Endothelial cell of umbilical vein (primary cell): ENCODE results near the gene ZFYVE16. TPM values are rescaled to one million over a fixed set of nuclear protein-coding genes. Genes with fewer than 3 reads are reported as not detected.

Experiments
- BruUV-seq: library from RNA; stranded (reverse); fragments of 400-500 nt; replicated peaks from 2 replicates; lab custom pipeline; 2021; lab: Mats Ljungman, UMichigan
- CTCF ChIA-PET: fragments of 300-600, 350-600 bp; sonication (Branson Sonifier 250); formaldehyde crosslinking; loops from one replicate; lab custom pipeline; 2021; ENCODE audit warnings: antibody characterized with exemption, inconsistent platforms; lab: Charles Lee
- POLR2A ChIA-PET: fragments of 300-600, 350-600 bp; sonication (Branson Sonifier 250); formaldehyde crosslinking; loops from one replicate; lab custom pipeline; 2021; ENCODE audit warnings: antibody characterized with exemption, inconsistent platforms; lab: Charles Lee
- DNase-seq: peaks from one replicate; pipeline ENCODE4 v3.0.0-alpha.2; 2011; ENCODE audit warnings: low read depth, low spot score
- FAIRE-seq: peaks from 2 replicates; lab custom pipeline; 2011; peaks lifted over from hg19 to GRCh38; lab: Jason Lieb, UNC
- H2AFZ ChIP-seq: 2 replicates; pipeline ENCODE4 v1.6.0; 2012; ENCODE audit warnings: low read depth, low read length, control low read depth, inconsistent platforms
- H3K27ac ChIP-seq: 2 replicates; pipeline ENCODE4 v1.5.1; 2011; ENCODE audit warnings: low read depth, mild to moderate bottlenecking, control low read depth, low read length, moderate library complexity; ENCODE audit not compliant: insufficient read depth
- H3K27me3 ChIP-seq, 2 experiments: 2 replicates each; pipeline versions ENCODE4 v1.6.0 to v1.6.1; 2011; ENCODE audit warnings: low read length in 2 of 2, mixed read lengths in 1 of 2; ENCODE audit not compliant: control insufficient read depth in 2 of 2, insufficient read depth in 2 of 2
- H3K36me3 ChIP-seq, 2 experiments: 2 replicates in 1 of 2; 3 replicates in 1 of 2; pipeline ENCODE4 v1.5.1; 2011; ENCODE audit warnings: low read length in 2 of 2, mild to moderate bottlenecking in 1 of 2, moderate library complexity in 1 of 2; ENCODE audit not compliant: control insufficient read depth in 2 of 2, insufficient read depth in 2 of 2; ENCODE audit errors: extremely low read depth in 1 of 2
- H3K4me1 ChIP-seq: 3 replicates; pipeline ENCODE4 v1.5.1; 2011; ENCODE audit warnings: mild to moderate bottlenecking, low read length; ENCODE audit not compliant: control insufficient read depth, insufficient read depth; ENCODE audit errors: extremely low read depth
- H3K4me2 ChIP-seq: 2 replicates; pipeline ENCODE4 v1.6.1; 2011; ENCODE audit warnings: low read length, control low read depth, mixed read lengths; ENCODE audit not compliant: insufficient read depth
- H3K4me3 ChIP-seq, 3 experiments: fragments of 200-600 bp in 1 of 3; sonication (generic), shearing (Covaris generic) in 1 of 3; replicated peaks in 1 of 3; 2 replicates each; pipeline ENCODE4 v1.5.1; 2011 to 2016; ENCODE audit warnings: control low read depth in 3 of 3, low read length in 3 of 3, mild to moderate bottlenecking in 2 of 3, inconsistent platforms in 1 of 3, low read depth in 1 of 3, moderate library complexity in 1 of 3; ENCODE audit not compliant: insufficient read depth in 1 of 3
- H3K79me2 ChIP-seq: 2 replicates; pipeline ENCODE4 v1.6.0; 2012; ENCODE audit warnings: low read length, inconsistent platforms; ENCODE audit not compliant: control insufficient read depth, insufficient read depth
- H3K9ac ChIP-seq: replicated peaks from 2 replicates; pipeline ENCODE3; 2011; ENCODE audit warnings: low read length, control low read depth; ENCODE audit not compliant: insufficient read depth; ENCODE audit errors: extremely low read depth
- H3K9me1 ChIP-seq: replicated peaks from 3 replicates; pipeline ENCODE4 v1.6.0; 2011; ENCODE audit warnings: mild to moderate bottlenecking, low read length; ENCODE audit not compliant: control insufficient read depth, insufficient read depth; ENCODE audit errors: extremely low read depth
- H3K9me3 ChIP-seq: replicated peaks from 2 replicates; pipeline ENCODE4 v1.5.1; 2012; ENCODE audit warnings: low read length, inconsistent platforms; ENCODE audit not compliant: control insufficient read depth, insufficient read depth
- H4K20me1 ChIP-seq: replicated peaks from 2 replicates; pipeline ENCODE3; 2011; ENCODE audit warnings: mild to moderate bottlenecking, low read length; ENCODE audit not compliant: control insufficient read depth, insufficient read depth; ENCODE audit errors: extremely low read depth
- CTCF ChIP-seq, 2 donors: IDR thresholded peaks; 1 replicate in 1 of 2; 2 replicates in 1 of 2; pipeline ENCODE4 v1.5.1; 2011; ENCODE audit warnings: low read length in 2 of 2, mild to moderate bottlenecking in 2 of 2, moderate library complexity in 2 of 2, control low read depth in 1 of 2, inconsistent platforms in 1 of 2, low read depth in 1 of 2; ENCODE audit not compliant: insufficient read depth in 1 of 2; ENCODE audit errors: extremely low read depth in 1 of 2
- EZH2 ChIP-seq: IDR thresholded peaks from 2 replicates; pipeline ENCODE4 v1.6.1; 2012; ENCODE audit warnings: borderline replicate concordance, low read depth, mild to moderate bottlenecking, moderate library complexity, low read length, inconsistent platforms; ENCODE audit not compliant: severe bottlenecking
- FOS ChIP-seq: IDR thresholded peaks from 2 replicates; pipeline ENCODE4 v1.6.1; 2011; ENCODE audit warnings: mild to moderate bottlenecking, low read length, moderate library complexity, borderline replicate concordance; ENCODE audit not compliant: insufficient read depth
- GATA2 ChIP-seq: IDR thresholded peaks from 2 replicates; pipeline ENCODE4 v1.7.0; 2011; ENCODE audit warnings: low read depth, mild to moderate bottlenecking, moderate library complexity, mixed read lengths, low read length; ENCODE audit not compliant: insufficient read length, insufficient read depth
- JUN ChIP-seq: IDR thresholded peaks from 2 replicates; pipeline ENCODE4 v1.6.1; 2011; ENCODE audit warnings: borderline replicate concordance, low read depth; ENCODE audit not compliant: insufficient read length, insufficient read depth
- MYC ChIP-seq: IDR thresholded peaks from one replicate; pipeline ENCODE4 v1.6.1; 2011; ENCODE audit warnings: mild to moderate bottlenecking, low read depth, low read length
- POLR2A ChIP-seq: IDR thresholded peaks from 2 replicates; pipeline ENCODE4 v1.6.1; 2012; ENCODE audit warnings: low read depth, mild to moderate bottlenecking, control low read depth, low read length
- POLR2AphosphoS5 ChIP-seq: IDR thresholded peaks from 2 replicates; pipeline ENCODE4 v1.6.1; 2012; ENCODE audit warnings: low read depth, mild to moderate bottlenecking, control low read depth, low read length, moderate library complexity; ENCODE audit not compliant: insufficient read depth
- dilution Hi-C: fragments of 300-500 bp; cut with MboI; formaldehyde crosslinking; loops from one replicate; pipeline ENCODE4 v1.15.0; 2019; ENCODE audit warnings: low sequenced_read_pairs; ENCODE audit not compliant: extremely low pct_ligation_motif_present
- intact Hi-C: fragments of 100-400 bp; cut with micrococcal nuclease; formaldehyde crosslinking; loops from one replicate; pipeline ENCODE4 v1.10.0; 2022
- polyA plus RNA-seq, 4 experiments: library from polyadenylated mRNA; depleted of rRNA in 3 of 4; stranded (reverse) in 3 of 4; unstranded in 1 of 4; fragments of >200 nt; gene quantifications; 2 replicates each; pipeline versions ENCODE4 v1.2.1 to v1.2.3, GENCODE V29; 2011 to 2012; ENCODE audit warnings: missing spikeins in 1 of 4
- total RNA-seq: library from RNA; stranded (reverse); gene quantifications from 2 replicates; pipeline ENCODE4 v1.2.3, GENCODE V29; 2021
- TF ChIP-seq, protein P1 (sequence below): IDR thresholded peaks from 2 replicates; pipeline ENCODE4 v1.6.1; 2011; ENCODE audit not compliant: insufficient read depth, insufficient read length

ZFYVE16 gene
- total and polyA plus RNA-seq, 2 donors (not counting 3 experiments of a cell fraction or from before 2014, with no cell fraction given) = 5.1 to 43.1 TPM

- no peak overlapping the region for H3K4me3 ChIP-seq
- DNase-seq = no peak
- H2AFZ ChIP-seq = no peak overlapping the region
- BruUV-seq = no TSS peak
- no peaks in the 10 kb centered on the region for H3K4me1 ChIP-seq
- H3K9me3 ChIP-seq = no peaks in the 10 kb centered on the region
- no peaks in the 10 kb centered on the region for H4K20me1 ChIP-seq
- no peak overlapping the region for H3K27ac ChIP-seq
- ChIA-PET CTCF (no interaction called here), POLR2A (no interaction called here)
- H3K79me2 ChIP-seq = no peaks in the 10 kb centered on the region
- H3K9me1 ChIP-seq = no peaks in the 10 kb centered on the region
- H3K27me3 ChIP-seq = no peaks in the 10 kb centered on the region
- no peak overlapping the region for H3K9ac ChIP-seq
- intact Hi-C loops (no loop called here), dilution Hi-C loops (no loop called here)
- H3K36me3 ChIP-seq = no peaks in the 10 kb centered on the region
- FAIRE-seq = no peak
- TF ChIP-seq, protein P1, sequence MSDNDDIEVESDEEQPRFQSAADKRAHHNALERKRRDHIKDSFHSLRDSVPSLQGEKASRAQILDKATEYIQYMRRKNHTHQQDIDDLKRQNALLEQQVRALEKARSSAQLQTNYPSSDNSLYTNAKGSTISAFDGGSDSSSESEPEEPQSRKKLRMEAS = no peak
- TF ChIP-seq FOS = no peak
- TF ChIP-seq EZH2 = no peak
- TF ChIP-seq POLR2A = no peak
- TF ChIP-seq GATA2 = no peak
- no peak for TF ChIP-seq POLR2AphosphoS5
- no peak for TF ChIP-seq CTCF (IDR thresholded peaks at IDR 0.05; ENCODE audit: extremely low read depth in 1 of 2, insufficient read depth in 1 of 2, low read depth in 1 of 2, low read length in 2 of 2)
- TF ChIP-seq MYC = no peak
- no peak for TF ChIP-seq JUN
- no peak overlapping the region for H3K4me2 ChIP-seq
Measured at GRCh38 chr5:80495891-80496290, 88.0 kb downstream of the ZFYVE16 start.
